HG03565 (cell line): ENCODE measurements around the gene C7.

ENCODE experiments used
- ATAC-seq: cut with Tn5 transposase; IDR thresholded peaks from one replicate; pipeline ENCODE4 v1.9.1; 2021; ENCODE audit warnings: mild to moderate bottlenecking, moderate library complexity; ENCODE audit not compliant: unreplicated experiment

Gene C7

GRCh38 chr5:40915341-40915926 lies 6.1 kb downstream of the C7 start:
- ATAC-seq, result no peak

DNA sequence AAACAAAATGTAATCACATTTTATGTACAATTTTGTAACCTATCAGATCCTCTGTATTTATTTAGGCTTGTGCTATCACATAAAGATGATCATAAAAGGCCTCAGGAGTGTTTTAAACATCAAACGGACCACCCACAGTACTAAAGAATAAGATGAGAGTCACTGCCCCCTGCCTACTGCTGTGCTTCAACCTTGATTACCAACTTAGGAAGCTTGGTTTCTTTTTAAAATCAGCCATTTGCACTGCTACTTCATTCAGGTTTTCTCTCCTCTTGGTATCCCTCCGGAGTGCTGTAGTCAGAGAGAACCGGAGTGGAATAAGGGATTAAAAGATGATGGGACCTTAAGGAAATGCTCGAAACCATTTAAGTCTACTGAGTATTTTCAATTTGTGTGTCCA lies 6.9 kb downstream of the C7 start:
- no peak for ATAC-seq

GRCh38 chr5:40928886-40929448 lies 19.7 kb downstream of the C7 start:
- no peak for ATAC-seq

- ATAC-seq, result no peak
These were observed 23.5 kb downstream of the C7 start for GRCh38 chr5:40932766-40933165.

GRCh38 chr5:40937075-40937474 lies 27.8 kb downstream of the C7 start:
- ATAC-seq, result no peak

DNA sequence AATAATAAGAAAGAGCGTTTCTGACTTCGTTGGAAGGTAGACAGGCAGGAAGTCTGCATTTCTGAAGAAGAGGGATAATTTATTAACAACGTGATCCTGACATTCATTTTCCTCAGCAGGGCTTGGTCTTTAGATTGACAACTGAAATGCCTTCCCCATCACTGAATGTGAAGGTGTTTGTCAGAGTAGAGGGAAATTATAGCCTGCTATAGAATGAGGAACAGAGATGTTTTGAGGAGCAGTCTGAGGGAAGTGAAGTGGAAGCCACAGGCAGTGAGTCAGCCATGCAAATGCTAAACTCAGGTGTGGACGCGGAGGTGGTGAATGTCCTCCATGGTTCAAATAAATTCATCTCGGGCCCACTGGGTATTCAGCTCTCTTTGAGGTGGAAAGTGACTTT lies 30.5 kb downstream of the C7 start:
- peak; percentile 49 for ATAC-seq

DNA sequence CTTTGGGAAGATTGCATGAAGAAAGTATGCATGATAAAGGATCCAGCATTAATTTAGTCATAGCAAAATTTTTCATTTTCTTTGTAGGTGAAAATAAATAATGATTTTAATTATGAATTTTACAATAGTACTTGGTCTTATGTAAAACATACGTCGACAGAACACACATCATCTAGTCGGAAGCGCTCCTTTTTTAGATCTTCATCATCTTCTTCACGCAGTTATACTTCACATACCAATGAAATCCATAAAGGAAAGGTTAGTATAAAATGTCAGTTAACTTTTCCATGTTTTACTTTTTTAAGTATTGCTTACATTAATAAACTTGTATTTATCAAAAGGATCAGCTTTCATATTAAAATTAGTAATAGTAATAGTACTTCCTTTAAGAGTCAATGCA lies 35.8 kb downstream of the C7 start:
- ATAC-seq, result no peak

- no peak for ATAC-seq
These were observed 46.0 kb downstream of the C7 start for GRCh38 chr5:40955313-40955712.

DNA sequence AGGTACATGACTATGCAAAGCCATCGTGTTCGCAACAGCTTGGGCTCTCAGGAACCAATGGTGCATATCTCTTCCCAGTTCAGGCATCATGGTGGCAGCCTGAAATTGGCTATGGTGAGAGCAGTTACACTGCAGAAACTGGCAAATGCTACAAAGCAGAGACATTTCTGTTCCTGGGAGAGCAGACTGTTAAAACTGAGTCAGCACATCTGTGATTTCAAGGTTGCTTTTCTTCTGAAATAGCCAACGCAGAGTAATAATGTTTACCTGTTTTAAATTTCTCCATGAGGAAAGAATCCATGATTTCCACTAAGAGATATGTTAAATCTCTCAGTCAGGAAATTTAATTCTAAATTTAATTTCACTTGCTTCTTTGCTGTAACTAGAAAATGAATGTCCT lies 47.8 kb downstream of the C7 start:
- ATAC-seq, result no peak

- no peak for ATAC-seq
These were observed 49.5 kb downstream of the C7 start for GRCh38 chr5:40958811-40959210.

GRCh38 chr5:40960037-40960436 lies 50.7 kb downstream of the C7 start:
- no peak for ATAC-seq

DNA sequence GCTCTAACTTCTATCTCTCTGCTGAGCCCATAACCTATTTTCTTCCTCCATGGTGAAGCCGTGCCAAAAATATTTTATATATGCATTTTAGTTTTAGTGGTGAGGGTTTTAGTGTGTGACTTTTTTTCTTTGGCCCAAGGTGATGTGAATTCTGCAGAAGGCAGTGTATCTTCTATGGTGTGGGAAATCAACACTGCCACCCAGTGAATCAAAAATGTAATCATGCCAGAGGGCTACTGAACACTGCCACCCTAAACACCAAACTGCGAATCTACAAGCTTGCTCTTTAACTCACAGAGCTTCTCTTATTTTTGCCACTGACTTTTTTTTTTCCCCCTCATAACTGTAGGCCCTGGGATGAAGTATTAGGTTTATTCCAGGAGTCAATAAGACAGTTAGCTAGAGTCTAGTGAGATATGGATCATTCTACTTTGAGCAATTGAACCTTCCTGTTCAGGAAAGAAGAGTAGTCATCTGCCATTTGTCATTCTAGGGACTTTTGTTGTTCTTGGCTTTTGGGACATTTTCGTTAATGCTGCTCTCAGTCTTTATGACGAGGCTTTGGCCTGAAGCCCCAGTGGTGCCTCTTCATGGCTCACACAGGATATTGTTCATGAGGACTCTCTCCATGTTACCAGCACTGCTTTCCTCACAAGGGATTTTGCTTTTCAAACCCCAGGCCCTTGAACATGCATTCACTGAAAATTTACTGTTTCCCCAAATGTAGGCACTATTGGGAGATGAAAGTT lies 53.1 kb downstream of the C7 start:
- no peak for ATAC-seq

DNA sequence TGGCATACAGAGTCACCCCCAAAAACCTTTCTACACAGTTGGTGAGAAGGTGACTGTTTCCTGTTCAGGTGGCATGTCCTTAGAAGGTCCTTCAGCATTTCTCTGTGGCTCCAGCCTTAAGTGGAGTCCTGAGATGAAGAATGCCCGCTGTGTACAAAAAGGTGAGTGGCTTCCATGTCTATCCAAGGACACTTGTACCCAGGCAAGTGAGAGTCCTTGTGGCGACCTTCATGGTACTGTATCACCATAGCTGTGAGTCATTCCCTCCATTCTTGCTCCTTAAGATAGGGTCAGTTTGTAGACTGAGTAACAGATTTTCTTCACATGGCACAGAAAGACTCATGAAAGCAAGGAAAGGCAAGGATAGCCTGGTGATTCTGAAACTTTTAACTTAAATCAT lies 63.1 kb downstream of the C7 start:
- ATAC-seq, result no peak

DNA sequence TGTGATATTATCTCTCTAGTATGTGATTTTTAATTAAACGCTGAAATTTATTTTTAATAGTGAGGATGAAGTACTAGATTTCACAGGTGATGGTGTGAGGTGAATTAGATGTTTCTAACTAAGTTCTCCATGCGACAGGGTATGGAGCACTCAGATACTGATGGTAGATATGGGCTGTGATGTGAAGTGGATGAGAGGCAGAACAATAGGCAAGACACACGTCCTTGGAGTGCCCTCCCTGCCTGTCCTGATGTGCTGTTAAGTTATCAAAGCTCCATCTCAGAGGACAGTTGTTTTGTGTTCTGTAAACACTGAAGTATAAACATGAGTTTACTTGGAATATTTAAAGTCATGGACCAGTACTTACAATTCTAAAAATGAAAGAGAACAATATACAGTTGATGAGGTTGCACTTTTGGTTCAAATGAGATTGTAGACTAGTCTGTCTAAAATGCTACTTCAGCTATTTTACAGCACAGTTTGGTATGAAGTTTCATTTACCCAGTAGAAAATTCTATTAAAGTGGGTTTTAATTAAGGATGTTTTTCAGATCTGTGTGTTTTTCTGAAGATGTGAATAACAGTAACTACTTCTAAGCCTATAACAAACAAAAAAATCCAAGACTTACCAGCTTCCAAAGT lies 64.2 kb downstream of the C7 start:
- no peak for ATAC-seq

DNA sequence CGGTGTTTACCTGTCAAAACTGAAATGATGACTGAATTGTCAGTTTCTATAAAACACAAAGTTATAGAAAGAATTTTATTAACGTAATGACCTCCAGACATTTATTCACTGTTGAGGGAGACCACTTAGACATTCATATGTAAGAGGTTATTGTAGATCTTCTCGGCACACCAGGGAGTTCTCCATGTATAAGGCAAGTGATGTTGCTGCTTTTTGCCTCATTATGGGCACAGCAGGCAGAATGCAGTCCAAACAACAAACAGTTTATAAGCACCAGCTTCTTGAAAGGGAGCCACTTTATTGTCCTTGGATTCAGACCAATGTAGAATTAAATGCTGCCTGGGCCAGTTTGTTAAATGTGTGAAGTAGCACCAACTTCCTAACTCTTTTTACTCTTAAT lies 66.7 kb downstream of the C7 start:
- ATAC-seq, result no peak

DNA sequence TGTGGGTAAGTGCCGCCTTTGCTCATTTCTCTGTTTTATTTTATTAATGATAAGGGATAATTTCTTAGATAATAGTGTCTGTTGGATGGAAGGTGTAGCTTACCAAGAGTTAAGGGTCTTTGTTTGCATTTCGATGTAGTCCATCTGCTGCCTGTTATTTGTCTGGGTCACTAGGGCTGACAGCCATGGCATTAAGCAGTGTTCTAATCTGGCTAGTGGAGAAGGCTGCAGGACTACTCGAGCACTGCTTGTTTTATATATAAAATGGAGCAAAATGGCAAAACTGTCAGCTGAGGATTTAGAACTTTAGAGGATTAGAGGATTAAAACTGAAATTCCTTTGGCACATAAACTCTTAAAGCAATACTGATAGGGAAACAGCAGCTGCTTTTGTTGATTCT lies 67.5 kb downstream of the C7 start:
- no peak for ATAC-seq

GRCh38 chr5:40981420-40981819 lies 72.1 kb downstream of the C7 start:
- no peak for ATAC-seq

- ATAC-seq, result no peak
These were observed 74.5 kb downstream of the C7 start for GRCh38 chr5:40983781-40984180.

- ATAC-seq, result no peak
These were observed 75.6 kb downstream of the C7 start for GRCh38 chr5:40984884-40985283.

DNA sequence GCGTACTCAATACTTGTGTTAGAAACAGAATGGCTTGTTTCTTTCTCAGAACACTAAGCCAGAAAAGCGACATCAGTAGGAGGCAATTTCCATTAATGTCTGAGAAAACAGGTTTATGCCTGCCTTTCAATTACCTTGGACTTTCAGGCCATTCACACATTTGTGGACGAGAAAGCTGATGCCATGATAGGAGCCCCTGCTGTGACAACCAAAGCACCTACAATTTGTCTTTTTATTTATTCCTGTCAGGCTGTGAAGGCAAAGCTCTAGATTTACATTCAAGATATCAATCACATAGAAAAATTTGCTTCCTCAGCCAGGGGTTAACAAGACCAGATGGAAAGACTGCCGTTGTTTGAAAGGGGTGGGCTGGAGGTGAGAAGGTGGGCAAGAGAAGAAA lies 76.2 kb downstream of the C7 start:
- no peak for ATAC-seq

GRCh38 chr5:40986666-40987065 lies 77.4 kb downstream of the C7 start:
- ATAC-seq, result no peak

- no peak for ATAC-seq
These were observed 78.1 kb downstream of the C7 start for GRCh38 chr5:40987349-40987748.
